G401 (cell line): ENCODE data around the gene SGTA. TPM values are rescaled to one million over a fixed set of nuclear protein-coding genes. Genes with fewer than 3 reads are reported as not detected.
A peak's percentile ranks its signal among the peaks of the same experiment; 100 is the strongest.
"Not testable (repeated sequence)": the region's sequence is repeated elsewhere in the genome, so short reads cannot be mapped to it uniquely, and the experiment has no call there.

Experiments
- DNase-seq: peaks from one replicate; pipeline ENCODE4 v3.0.0-alpha.2; 2015; ENCODE audit warnings: low spot score
- in situ Hi-C: cut with HindIII; loops from 2 replicates; pipeline ENCODE4 v1.10.0; 2016; ENCODE audit warnings: low sequenced_read_pairs, mixed read lengths
- total RNA-seq: library from RNA; depleted of rRNA; stranded (reverse); fragments of >200 nt; shearing (Covaris generic); gene quantifications from 2 replicates; pipeline ENCODE4 v1.2.3, GENCODE V29; 2014; rRNA removed

SGTA gene
- total RNA-seq = 133 and 143 TPM in 2 replicates

GRCh38 chr19:2782936-2783780, at the start of gene SGTA:
Gene SGTA (minus strand): TSS chr19:2783273. CDS start chr19:2769068, 14,205 bp downstream.
- DNase-seq = peak; percentile 99
- in situ Hi-C loops = no loop called here

- DNase-seq = no peak
- in situ Hi-C loops = no loop called here
Measured at GRCh38 chr19:2827840-2828489, 44.9 kb upstream of the SGTA start.

GRCh38 chr19:2827022-2827421, 43.9 kb upstream of the SGTA start:
- in situ Hi-C loops = no loop called here
- no peak for DNase-seq

- in situ Hi-C loops = no loop called here
- no peak for DNase-seq
Measured at GRCh38 chr19:2824129-2824528, 41.1 kb upstream of the SGTA start.

GRCh38 chr19:2823646-2824045, 40.6 kb upstream of the SGTA start:
- in situ Hi-C loops = no loop called here
- no peak for DNase-seq

- DNase-seq = no peak
- in situ Hi-C loops = no loop called here
Measured at GRCh38 chr19:2822846-2823245, 39.8 kb upstream of the SGTA start.

GRCh38 chr19:2820112-2820702, 37.1 kb upstream of the SGTA start:
- in situ Hi-C loops = no loop called here
- DNase-seq = no peak

- in situ Hi-C loops = no loop called here
- peak; percentile 94 for DNase-seq
Measured at GRCh38 chr19:2819540-2820111, 36.6 kb upstream of the SGTA start, which contains the start of gene ZNF554. Gene ZNF554 (plus strand): TSS chr19:2819868. CDS start chr19:2820072, 204 bp downstream.

- in situ Hi-C loops = not testable (repeated sequence)
Measured at GRCh38 chr19:2817237-2817829, 34.3 kb upstream of the SGTA start.

GRCh38 chr19:2816641-2817040, 33.6 kb upstream of the SGTA start:
- in situ Hi-C loops = no loop called here
- no peak for DNase-seq

More at GRCh38 chr19:2817237-2817829, 34.3 kb upstream of the SGTA start:
- DNase-seq = not testable (repeated sequence)

GRCh38 chr19:2815923-2816322, 32.9 kb upstream of the SGTA start:
- no peak for DNase-seq
- in situ Hi-C loops = no loop called here

- in situ Hi-C loops = no loop called here
- no peak for DNase-seq
Measured at GRCh38 chr19:2815191-2815614, 32.1 kb upstream of the SGTA start.

- DNase-seq = no peak
- in situ Hi-C loops = no loop called here
Measured at GRCh38 chr19:2814426-2814825, 31.4 kb upstream of the SGTA start.

GRCh38 chr19:2813235-2814160, 30.4 kb upstream of the SGTA start:
- DNase-seq = peak; percentile 25
- in situ Hi-C loops = no loop called here

GRCh38 chr19:2812414-2813234, 29.6 kb upstream of the SGTA start:
- no peak for DNase-seq
- in situ Hi-C loops = no loop called here

GRCh38 chr19:2811735-2812413, 28.8 kb upstream of the SGTA start:
- peak; percentile 78 for DNase-seq
- in situ Hi-C loops = no loop called here

GRCh38 chr19:2811221-2811722, 28.2 kb upstream of the SGTA start:
- peak; percentile 23 for DNase-seq
- in situ Hi-C loops = no loop called here
